Measurements from ENCODE around the gene NOL7.

The NOL7 gene

GRCh38 chr6:13593103-13593502 is 22.0 kb upstream of the NOL7 start:
- no peak for DNase-seq (ENCODE audit: low read depth, low spot score)
- no peak overlapping the region for H3K27ac ChIP-seq

DNA sequence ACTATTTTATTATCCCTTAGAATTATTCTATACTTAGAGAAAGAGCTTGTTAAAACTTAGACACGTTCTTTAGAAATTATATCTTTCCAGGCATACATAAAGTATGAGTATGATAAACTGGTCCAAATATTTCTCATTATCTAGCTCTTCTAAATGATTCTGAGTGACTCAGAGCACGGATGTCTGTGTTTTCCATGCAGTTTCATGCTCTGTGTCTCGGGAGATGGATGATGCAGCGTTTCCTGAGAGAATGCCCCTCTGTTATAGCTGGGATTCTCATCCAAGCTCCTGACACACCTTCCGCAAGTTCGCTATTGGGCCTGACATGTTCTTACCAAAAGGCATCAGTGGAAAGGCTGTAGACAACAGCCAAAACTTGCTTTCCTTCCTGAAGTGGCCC is 21.4 kb upstream of the NOL7 start:
- no peak overlapping the region for H3K27ac ChIP-seq
- DNase-seq (ENCODE audit: low read depth, low spot score) = no peak

GRCh38 chr6:13597073-13597472 is 18.1 kb upstream of the NOL7 start:
- no peak for DNase-seq (ENCODE audit: low read depth, low spot score)
- no peak overlapping the region for H3K27ac ChIP-seq

GRCh38 chr6:13600036-13600435 is 15.1 kb upstream of the NOL7 start:
- H3K27ac ChIP-seq = no peak overlapping the region
- DNase-seq (ENCODE audit: low read depth, low spot score) = no peak

DNA sequence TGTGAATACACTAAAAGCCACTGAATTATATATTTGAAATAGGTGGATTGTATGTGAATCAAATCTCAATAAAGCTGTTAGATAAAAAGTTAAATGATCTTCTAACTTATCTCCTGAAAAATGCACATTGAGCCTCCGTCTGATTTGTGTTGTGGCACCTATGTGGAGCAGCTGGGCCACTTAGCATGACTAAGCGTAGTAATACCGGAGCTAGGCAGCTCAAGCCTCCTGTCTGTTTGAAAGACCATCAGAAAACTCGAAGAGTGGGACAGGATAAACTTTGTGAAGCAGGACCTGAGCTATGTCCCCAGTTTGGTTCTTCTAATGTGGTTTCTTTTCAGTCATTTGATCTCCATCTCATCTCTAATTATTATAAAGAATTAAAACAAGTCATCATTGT is 11.0 kb upstream of the NOL7 start:
- no peak for DNase-seq (ENCODE audit: low read depth, low spot score)
- no peak overlapping the region for H3K27ac ChIP-seq

DNA sequence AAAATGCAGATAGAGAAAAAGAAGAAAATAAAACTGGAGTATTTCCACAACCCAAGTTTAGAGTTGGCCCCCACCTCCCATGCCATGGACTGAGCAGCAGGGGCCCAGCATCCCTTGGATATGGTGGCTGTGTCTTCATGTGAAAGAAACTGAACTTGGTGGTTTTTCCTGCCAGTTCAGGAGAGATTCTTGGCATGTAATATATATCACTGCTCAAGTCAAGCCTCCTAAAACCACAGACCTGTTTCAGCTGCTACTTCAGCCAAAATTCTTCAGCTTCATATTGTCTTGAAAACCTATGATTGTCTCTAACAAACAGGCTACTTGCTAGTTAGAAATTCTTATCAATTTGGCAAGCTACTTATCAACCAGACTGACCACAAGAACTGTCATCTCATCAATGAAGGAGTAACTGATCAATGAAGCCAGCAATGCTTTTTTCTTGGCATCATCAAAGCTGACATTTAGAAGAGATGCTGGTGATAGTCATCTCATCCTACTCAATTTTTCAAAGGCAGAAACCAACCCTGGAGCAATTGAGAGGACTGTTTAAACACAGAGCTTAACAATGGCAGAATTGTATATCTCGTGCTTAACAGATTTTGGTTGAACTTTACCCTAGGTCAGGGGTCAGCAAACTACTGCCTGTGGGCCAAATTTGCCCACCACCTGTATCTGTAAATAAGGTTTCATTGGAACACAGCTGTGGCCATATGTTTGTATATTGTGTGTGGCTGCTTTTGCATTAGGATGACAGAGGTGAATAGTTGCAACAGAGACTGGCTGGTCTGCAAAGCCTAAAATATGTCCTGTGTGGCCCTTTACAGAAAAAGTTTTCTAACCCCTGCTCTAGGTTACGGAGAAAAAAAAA is 10.4 kb upstream of the NOL7 start:
- DNase-seq (ENCODE audit: low read depth, low spot score) = no peak
- H3K27ac ChIP-seq = no peak overlapping the region

GRCh38 chr6:13605634-13606033 is 9.5 kb upstream of the NOL7 start:
- DNase-seq (ENCODE audit: low read depth, low spot score) = no peak

GRCh38 chr6:13611715-13612114 is 3.4 kb upstream of the NOL7 start:
- DNase-seq (ENCODE audit: low read depth, low spot score) = no peak
- no peak overlapping the region for H3K27ac ChIP-seq

More at GRCh38 chr6:13605634-13606033, 9.5 kb upstream of the NOL7 start:
- no peak overlapping the region for H3K27ac ChIP-seq

DNA sequence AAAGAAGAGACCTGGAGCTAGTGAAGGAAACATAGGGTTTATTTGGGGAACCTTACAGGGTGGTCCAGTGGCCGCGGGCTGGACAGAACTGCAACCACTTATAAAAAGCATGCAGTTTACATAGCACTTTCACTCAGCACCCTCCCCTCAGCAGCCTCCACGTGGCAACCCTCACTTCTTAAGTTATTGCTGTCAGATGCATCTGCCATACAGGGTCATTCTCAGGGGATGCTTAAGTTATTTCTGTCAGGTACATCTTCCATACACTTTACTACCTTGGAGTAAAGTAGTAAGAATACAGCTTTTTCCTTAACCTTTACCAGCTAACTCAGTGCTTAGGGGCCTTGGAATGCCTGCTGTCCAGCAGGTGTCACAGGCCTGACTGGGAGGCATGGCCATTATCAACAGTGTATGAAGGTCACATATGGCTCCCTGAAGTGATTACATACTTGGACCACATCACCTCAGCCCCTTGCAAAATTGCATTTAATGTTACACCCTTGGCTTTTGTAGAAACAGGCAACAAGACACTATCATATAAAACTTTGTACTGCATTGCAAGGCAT is 2.0 kb upstream of the NOL7 start:
- DNase-seq (ENCODE audit: low read depth, low spot score) = no peak
- no peak overlapping the region for H3K27ac ChIP-seq

GRCh38 chr6:13614126-13614925 is 809 bp upstream of the NOL7 start:
- no peak for DNase-seq (ENCODE audit: low read depth, low spot score)
- peak overlapping the region; percentile 83 for H3K27ac ChIP-seq

DNA sequence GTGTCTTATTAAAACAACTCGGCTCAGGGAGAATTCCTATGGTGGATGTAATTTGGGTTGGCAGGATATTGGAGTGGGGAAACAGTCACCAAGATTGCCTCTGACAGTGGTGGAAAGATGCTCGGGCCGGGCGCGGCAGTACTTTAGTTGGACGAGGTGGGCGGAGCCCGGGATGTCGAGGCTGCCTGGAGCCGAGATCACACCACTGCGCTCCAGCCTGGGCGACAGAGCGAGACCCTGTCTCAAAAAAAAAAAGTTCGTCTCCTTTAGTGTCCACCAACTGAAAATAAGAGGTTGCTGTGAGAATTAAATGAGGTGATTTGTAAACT is 621 bp downstream of the NOL7 start:
- no peak for DNase-seq (ENCODE audit: low read depth, low spot score)
- peak overlapping the region; percentile 83 for H3K27ac ChIP-seq

DNA sequence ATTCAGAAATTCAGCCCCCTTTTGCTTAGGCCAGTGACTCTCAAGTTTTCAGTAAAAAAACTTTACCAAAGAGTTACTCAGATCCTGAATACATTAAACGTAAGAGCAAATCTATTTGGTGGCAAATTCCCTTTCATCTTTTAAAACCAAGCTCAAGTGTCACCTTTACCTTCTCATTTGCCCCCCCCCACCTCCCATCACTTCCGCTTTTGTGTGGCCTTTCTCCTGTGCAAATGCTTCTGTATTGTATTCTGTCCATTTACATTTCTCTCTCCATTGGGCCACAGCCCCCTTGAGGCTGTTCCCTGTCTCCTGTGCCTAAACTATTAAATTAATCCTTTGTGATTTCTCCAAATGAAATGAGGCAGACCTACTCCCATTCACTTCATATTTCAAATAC is 1.9 kb downstream of the NOL7 start:
- no peak for DNase-seq (ENCODE audit: low read depth, low spot score)
- H3K27ac ChIP-seq = no peak overlapping the region

GRCh38 chr6:13624871-13625288 is 9.7 kb downstream of the NOL7 start:
- DNase-seq (ENCODE audit: low read depth, low spot score) = no peak
- no peak overlapping the region for H3K27ac ChIP-seq

- H3K27ac ChIP-seq = no peak overlapping the region
- DNase-seq (ENCODE audit: low read depth, low spot score) = no peak
Measured at GRCh38 chr6:13629459-13630116, 14.5 kb downstream of the NOL7 start.

DNA sequence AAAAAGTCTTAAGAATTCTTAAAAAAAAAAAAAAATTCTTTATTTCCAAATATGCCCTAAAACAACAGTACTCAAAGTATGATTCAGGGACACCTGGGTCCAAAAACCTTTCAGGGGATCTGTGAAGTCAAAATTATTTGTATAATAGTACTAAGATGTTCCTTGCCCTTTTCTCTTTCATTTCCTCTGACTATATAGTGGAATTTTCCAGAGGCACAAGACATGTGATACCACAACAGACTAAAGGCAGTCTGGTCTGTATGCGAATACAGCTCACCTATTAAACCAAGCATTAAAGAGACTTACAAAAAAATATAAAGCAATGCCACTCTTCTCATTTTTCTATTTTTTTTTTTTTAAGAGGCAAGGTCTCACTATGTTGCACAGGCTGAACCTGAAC is 15.4 kb downstream of the NOL7 start:
- H3K27ac ChIP-seq = no peak overlapping the region
- DNase-seq (ENCODE audit: low read depth, low spot score) = no peak

- H3K27ac ChIP-seq = no peak overlapping the region
- DNase-seq (ENCODE audit: low read depth, low spot score) = no peak
Measured at GRCh38 chr6:13633343-13633742, 18.2 kb downstream of the NOL7 start.

DNA sequence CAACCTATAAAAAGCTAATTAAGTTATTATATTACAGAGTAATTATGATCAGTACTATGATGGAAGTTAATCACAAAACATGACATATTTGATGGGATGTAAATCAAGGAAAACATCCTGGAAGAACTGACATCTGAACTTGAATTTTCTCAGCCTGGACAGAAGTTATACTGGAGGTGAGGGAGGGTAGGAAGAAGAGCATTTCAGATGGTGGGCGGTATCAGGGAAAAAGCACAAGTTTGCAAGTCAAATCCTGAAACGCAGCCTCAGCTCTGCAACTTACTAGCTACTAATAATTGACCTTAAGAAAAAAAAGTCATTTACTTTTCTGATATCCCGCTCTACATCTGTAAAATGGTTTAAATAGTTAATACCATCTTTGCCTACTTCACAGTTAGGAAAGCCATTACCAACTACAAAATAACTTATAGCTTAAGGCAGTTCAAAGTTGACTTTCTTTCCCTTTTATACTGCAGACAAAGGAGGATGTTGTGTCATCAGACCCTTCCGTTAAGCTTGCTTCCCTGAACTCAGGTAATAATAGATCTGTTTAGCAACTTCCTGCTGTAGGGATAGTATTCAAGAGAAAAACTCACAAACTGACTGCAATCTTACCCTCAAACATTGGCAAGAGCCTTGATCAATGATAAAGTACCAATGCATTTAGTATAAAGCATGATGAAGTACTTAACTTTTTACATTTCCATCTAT is 21.0 kb downstream of the NOL7 start:
- peak overlapping the region; percentile 23 for H3K27ac ChIP-seq
- no peak for DNase-seq (ENCODE audit: low read depth, low spot score)

DNA sequence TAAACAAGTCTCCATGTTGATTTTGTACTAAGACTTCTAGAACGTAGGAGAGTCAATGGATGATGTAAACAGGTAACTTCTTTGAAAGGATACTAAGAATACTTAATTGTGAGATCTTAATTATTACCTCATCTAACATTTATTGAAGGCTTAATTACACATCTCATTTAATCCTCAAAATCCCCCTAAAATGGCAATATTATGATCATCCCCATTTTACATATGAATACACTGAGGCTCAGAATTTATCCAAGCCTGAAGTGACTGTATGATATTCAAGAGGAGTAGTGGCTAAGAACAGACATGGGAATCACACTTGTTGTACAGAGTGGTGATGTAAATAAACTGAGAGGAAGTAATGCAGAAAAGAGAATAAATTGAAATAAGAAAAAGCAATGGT is 22.9 kb downstream of the NOL7 start:
- no peak for DNase-seq (ENCODE audit: low read depth, low spot score)

GRCh38 chr6:13638626-13639025 is 23.5 kb downstream of the NOL7 start:
- no peak for DNase-seq (ENCODE audit: low read depth, low spot score)
- no peak overlapping the region for H3K27ac ChIP-seq

More for the DNA sequence above, 22.9 kb downstream of the NOL7 start:
- H3K27ac ChIP-seq = no peak overlapping the region

DNA sequence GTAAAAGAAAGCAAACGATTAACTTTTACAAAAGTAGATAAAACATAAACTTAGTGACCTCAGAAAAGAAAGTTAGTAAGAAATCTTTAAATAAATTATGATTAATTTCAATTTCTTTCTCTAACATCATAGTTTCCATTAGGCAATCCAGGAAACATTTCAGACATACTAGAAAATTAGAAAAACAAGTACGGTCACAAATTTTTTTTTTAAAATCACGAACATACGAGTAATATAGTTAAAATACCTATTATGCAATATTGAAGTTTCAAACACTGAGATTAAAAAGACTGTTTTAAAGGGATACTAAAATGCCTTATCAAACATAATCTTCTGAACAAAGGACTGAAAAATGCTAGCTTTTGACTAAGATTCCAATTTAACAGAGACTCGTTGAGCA is 26.2 kb downstream of the NOL7 start:
- H3K27ac ChIP-seq = no peak overlapping the region
- DNase-seq (ENCODE audit: low read depth, low spot score) = no peak
